GM23338 (cell line): ENCODE results near the gene CNTN1. TPM values are rescaled to one million over a fixed set of nuclear protein-coding genes. Genes with fewer than 3 reads are reported as not detected.
A peak's percentile ranks its signal among the peaks of the same experiment; 100 is the strongest.

ENCODE experiments used
- ATAC-seq: fragments of 200-7000 bp; cut with Tn5 transposase; 3 replicates; pipeline ENCODE4 v1.9.1; 2020
- DNase-seq: peaks from one replicate; pipeline ENCODE4 v3.0.0-alpha.2; 2015; ENCODE audit warnings: low spot score
- H2AFZ ChIP-seq: fragments of 200-600 bp; sonication (generic); 2 replicates; pipeline ENCODE4 v1.8.0; 2016; ENCODE audit warnings: antibody characterized with exemption, mild to moderate bottlenecking, moderate library complexity
- H3F3A ChIP-seq: fragments of 200-600 bp; sonication (generic); replicated peaks from 2 replicates; pipeline ENCODE4 v1.8.0; 2017; ENCODE audit warnings: antibody characterized with exemption, mixed run types, low read depth
- H3K27ac ChIP-seq: fragments of 200-600 bp; sonication (generic); 2 replicates; pipeline ENCODE4 v1.6.1; 2016; ENCODE audit warnings: low read depth
- H3K27me3 ChIP-seq: fragments of 200-600 bp; sonication (generic); 2 replicates; pipeline ENCODE4 v1.8.0; 2016; ENCODE audit warnings: mild to moderate bottlenecking, mixed run types, moderate library complexity; ENCODE audit not compliant: insufficient read depth
- H3K36me3 ChIP-seq: fragments of 200-600 bp; sonication (generic); 2 replicates; pipeline ENCODE4 v1.8.0; 2016; ENCODE audit warnings: mild to moderate bottlenecking; ENCODE audit not compliant: insufficient read depth
- H3K4me1 ChIP-seq: fragments of 200-600 bp; sonication (generic); 2 replicates; pipeline ENCODE4 v1.8.0; 2016; ENCODE audit warnings: mild to moderate bottlenecking, moderate library complexity; ENCODE audit not compliant: insufficient read depth
- H3K4me2 ChIP-seq: fragments of 200-600 bp; sonication (generic); 2 replicates; pipeline ENCODE4 v1.7.1; 2017; ENCODE audit warnings: mixed run types
- H3K4me3 ChIP-seq: fragments of 200-600 bp; sonication (generic); 2 replicates; pipeline ENCODE4 v1.6.1; 2016; ENCODE audit warnings: mixed run types
- H3K79me2 ChIP-seq: fragments of 200-600 bp; sonication (generic); replicated peaks from 2 replicates; pipeline ENCODE4 v1.8.0; 2017; ENCODE audit warnings: mild to moderate bottlenecking; ENCODE audit not compliant: insufficient read depth
- H3K9me2 ChIP-seq: fragments of 200-600 bp; sonication (generic); 2 replicates; pipeline ENCODE4 v1.8.0; 2017; ENCODE audit not compliant: insufficient read depth
- H4K20me1 ChIP-seq: fragments of 200-600 bp; sonication (generic); replicated peaks from 2 replicates; pipeline ENCODE4 v1.8.0; 2017; ENCODE audit warnings: mild to moderate bottlenecking; ENCODE audit not compliant: insufficient read depth
- H3K27ac Mint-ChIP-seq: 2 replicates; pipeline ENCODE4 v1.8.0; 2020; ENCODE audit warnings: inconsistent platforms, mild to moderate bottlenecking, moderate library complexity, mixed read lengths
- H3K27me3 Mint-ChIP-seq: 3 replicates; pipeline ENCODE4 v1.8.0; 2022; ENCODE audit warnings: low read depth, mild to moderate bottlenecking, moderate library complexity, mixed read lengths, inconsistent platforms; ENCODE audit not compliant: insufficient read depth, poor library complexity
- H3K36me3 Mint-ChIP-seq: 3 replicates; pipeline ENCODE4 v1.8.0; 2021; ENCODE audit warnings: low read depth, mild to moderate bottlenecking, inconsistent platforms, moderate library complexity, mixed read lengths
- H3K4me1 Mint-ChIP-seq: 3 replicates; pipeline ENCODE4 v1.8.0; 2020; ENCODE audit warnings: mild to moderate bottlenecking, inconsistent platforms, mixed read lengths
- H3K4me3 Mint-ChIP-seq: 3 replicates; pipeline ENCODE4 v1.8.0; 2021; ENCODE audit warnings: moderate library complexity, mild to moderate bottlenecking, inconsistent platforms, mixed read lengths
- H3K9me3 Mint-ChIP-seq: 3 replicates; pipeline ENCODE4 v1.8.0; 2020; ENCODE audit warnings: moderate library complexity, mild to moderate bottlenecking, inconsistent platforms, mixed read lengths
- CREB1 ChIP-seq: fragments of 250-450 bp; sonication (Bioruptor Pico); IDR thresholded peaks from 2 replicates; pipeline ENCODE4 v1.5.0; 2020; ENCODE audit warnings: low read depth, mild to moderate bottlenecking, moderate library complexity
- EZH2 ChIP-seq: fragments of 200-600 bp; sonication (generic); IDR thresholded peaks from one replicate; pipeline ENCODE4 v1.8.0; 2017; ENCODE audit warnings: antibody characterized with exemption, mild to moderate bottlenecking, low read depth; ENCODE audit not compliant: unreplicated experiment
- EZH2phosphoT487 ChIP-seq: fragments of 200-600 bp; sonication (generic); IDR thresholded peaks from one replicate; pipeline ENCODE4 v1.8.1; 2018; ENCODE audit warnings: antibody characterized with exemption; ENCODE audit not compliant: unreplicated experiment
- JUNB ChIP-seq: IDR thresholded peaks from one replicate; pipeline ENCODE4 v1.6.1; 2016; ENCODE audit warnings: antibody characterized with exemption; ENCODE audit not compliant: unreplicated experiment
- NANOG ChIP-seq: IDR thresholded peaks from 2 replicates; pipeline ENCODE4 v1.6.1; 2016; ENCODE audit warnings: antibody characterized with exemption, borderline replicate concordance
- POLR2AphosphoS5 ChIP-seq: IDR thresholded peaks from 2 replicates; pipeline ENCODE4 v1.6.1; 2016; ENCODE audit warnings: antibody characterized with exemption, low read depth
- STAT1 ChIP-seq: IDR thresholded peaks from one replicate; pipeline ENCODE4 v1.6.1; 2016; ENCODE audit warnings: antibody characterized with exemption; ENCODE audit not compliant: unreplicated experiment
- ZNF114 ChIP-seq: fragments of 250-450 bp; sonication (Bioruptor Pico); IDR thresholded peaks from 2 replicates; pipeline ENCODE4 v1.5.0; 2020; ENCODE audit warnings: mild to moderate bottlenecking, moderate library complexity
- ZNF331 ChIP-seq: fragments of 250-450 bp; sonication (Bioruptor Pico); IDR thresholded peaks from 2 replicates; pipeline ENCODE4 v1.5.0; 2020; ENCODE audit warnings: low read depth, mild to moderate bottlenecking, moderate library complexity
- polyA plus RNA-seq: library from polyadenylated mRNA; unstranded; fragments of >200 nt; fragmentation: Nextera tagmentation; extraction: Ambion mirVana; gene quantifications from 2 replicates; pipeline ENCODE4 v1.2.1, GENCODE V29; 2016
- total RNA-seq: library from RNA; depleted of rRNA; stranded (reverse); fragments of >200 nt; shearing (Covaris generic); gene quantifications from 2 replicates; pipeline ENCODE4 v1.2.3, GENCODE V29; 2014
- TF ChIP-seq, protein P1 (sequence below): IDR thresholded peaks from 2 replicates; pipeline ENCODE4 v1.6.1; 2016; ENCODE audit warnings: antibody characterized with exemption
- TF ChIP-seq, protein P2 (sequence below): IDR thresholded peaks from one replicate; pipeline ENCODE4 v1.6.1; 2018; ENCODE audit warnings: antibody characterized with exemption; ENCODE audit not compliant: unreplicated experiment
- TF ChIP-seq, protein P3 (sequence below), 2 experiments: fragments of 200-600 bp in 1 of 2; sonication (generic) in 1 of 2; conservative IDR thresholded peaks; 2 replicates each; pipeline versions ENCODE4 v1.5.1 to v1.6.1; 2016 to 2017; ENCODE audit warnings: antibody characterized with exemption in 2 of 2, low read depth in 2 of 2, mild to moderate bottlenecking in 2 of 2, moderate library complexity in 1 of 2

CNTN1 gene
- total and polyA plus RNA-seq, 2 experiments from 2014 or later, result 5.0 to 27.0 TPM

DNA sequence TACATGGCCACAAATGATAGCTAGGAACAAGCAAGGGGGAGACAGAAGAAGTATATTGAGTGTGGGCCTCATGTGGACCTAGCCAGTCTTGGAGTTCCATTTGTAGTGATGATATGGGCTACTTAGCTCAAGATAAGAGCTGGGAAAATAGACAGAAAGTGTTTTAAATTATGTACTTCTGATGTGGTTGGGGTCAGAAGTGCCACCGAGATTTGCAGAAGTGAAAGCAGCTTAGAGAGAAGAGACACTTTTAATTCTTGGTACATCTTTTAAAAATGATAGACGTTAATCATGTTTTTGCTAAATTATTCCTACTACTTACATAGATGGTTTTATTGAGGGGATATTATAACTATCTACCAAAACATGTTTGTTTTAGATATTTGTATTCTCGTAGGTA lies 297.5 kb downstream of the CNTN1 start:
- H3K9me2 ChIP-seq, result no peaks in the 10 kb centered on the region
- ATAC-seq (no peak), DNase-seq (no peak)
- peaks cover 4% of the 10 kb centered on the region; the same call in 1 of the 2 replicates for H3K4me1 ChIP-seq
- Mint-ChIP-seq H3K36me3 (no peaks in the 10 kb centered on the region), H3K4me1 (peaks cover 10% of the 10 kb centered on the region; the same call in 2 of the 3 replicates), H3K27ac (no peak overlapping the region), H3K27me3 (no peaks in the 10 kb centered on the region), H3K4me3 (no peak overlapping the region), H3K9me3 (no peaks in the 10 kb centered on the region)
- no peaks in the 10 kb centered on the region for H3K27me3 ChIP-seq
- H3K79me2 ChIP-seq, result no peaks in the 10 kb centered on the region
- H3K4me3 ChIP-seq, result no peak overlapping the region
- H3F3A ChIP-seq, result no peaks in the 10 kb centered on the region
- H2AFZ ChIP-seq, result no peak overlapping the region
- H3K36me3 ChIP-seq, result no peaks in the 10 kb centered on the region
- no peaks in the 10 kb centered on the region for H4K20me1 ChIP-seq
- no peak overlapping the region for H3K27ac ChIP-seq
- no peak overlapping the region for H3K4me2 ChIP-seq
- no peak for TF ChIP-seq NANOG
- no peak for TF ChIP-seq POLR2AphosphoS5
- no peak for TF ChIP-seq JUNB
- no peak for TF ChIP-seq ZNF331 (CRISPR knock-in tag)
- TF ChIP-seq EZH2, result no peak

- no peaks in the 10 kb centered on the region for H3K79me2 ChIP-seq
- no peaks in the 10 kb centered on the region for H3K9me3 Mint-ChIP-seq
- H3K4me1 ChIP-seq, result peaks cover 4% of the 10 kb centered on the region; the same call in 1 of the 2 replicates
- ATAC-seq, result no peak
- H3K27me3 ChIP-seq, result no peaks in the 10 kb centered on the region
- no peaks in the 10 kb centered on the region for H3K36me3 ChIP-seq
- H3K27ac Mint-ChIP-seq, result peak overlapping the region; percentile 20; the same call in 1 of the 2 replicates
- no peaks in the 10 kb centered on the region for H4K20me1 ChIP-seq
- no peaks in the 10 kb centered on the region for H3F3A ChIP-seq
- H3K36me3 Mint-ChIP-seq, result no peaks in the 10 kb centered on the region
- TF ChIP-seq, protein P1, sequence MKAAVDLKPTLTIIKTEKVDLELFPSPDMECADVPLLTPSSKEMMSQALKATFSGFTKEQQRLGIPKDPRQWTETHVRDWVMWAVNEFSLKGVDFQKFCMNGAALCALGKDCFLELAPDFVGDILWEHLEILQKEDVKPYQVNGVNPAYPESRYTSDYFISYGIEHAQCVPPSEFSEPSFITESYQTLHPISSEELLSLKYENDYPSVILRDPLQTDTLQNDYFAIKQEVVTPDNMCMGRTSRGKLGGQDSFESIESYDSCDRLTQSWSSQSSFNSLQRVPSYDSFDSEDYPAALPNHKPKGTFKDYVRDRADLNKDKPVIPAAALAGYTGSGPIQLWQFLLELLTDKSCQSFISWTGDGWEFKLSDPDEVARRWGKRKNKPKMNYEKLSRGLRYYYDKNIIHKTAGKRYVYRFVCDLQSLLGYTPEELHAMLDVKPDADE, result no peak
- TF ChIP-seq CREB1 (CRISPR knock-in tag), result no peak
- no peak overlapping the region for H3K4me3 Mint-ChIP-seq
- no peak for DNase-seq
- 0 out of 2 replicates have a peak overlapping the region, but pooled peaks have one; percentile 12 for H3K4me2 ChIP-seq
- H2AFZ ChIP-seq, result no peak overlapping the region
- no peak overlapping the region for H3K4me3 ChIP-seq
- no peak overlapping the region for H3K27ac ChIP-seq
- H3K4me1 Mint-ChIP-seq, result peaks cover 10% of the 10 kb centered on the region; the same call in 2 of the 3 replicates
- no peaks in the 10 kb centered on the region for H3K9me2 ChIP-seq
- no peaks in the 10 kb centered on the region for H3K27me3 Mint-ChIP-seq
Observed at GRCh38 chr12:40992158-40992557, 299.9 kb downstream of the CNTN1 start.

GRCh38 chr12:40992674-40993073 lies 300.4 kb downstream of the CNTN1 start:
- Mint-ChIP-seq H3K36me3 (no peaks in the 10 kb centered on the region), H3K27ac (no peak overlapping the region), H3K27me3 (no peaks in the 10 kb centered on the region), H3K4me3 (no peak overlapping the region), H3K9me3 (no peaks in the 10 kb centered on the region), H3K4me1 (peaks cover 10% of the 10 kb centered on the region; the same call in 2 of the 3 replicates)
- Histone ChIP-seq H2AFZ (no peak overlapping the region), H3K4me2 (0 out of 2 replicates have a peak overlapping the region, but pooled peaks have one; percentile 12), H3K36me3 (no peaks in the 10 kb centered on the region), H3K79me2 (no peaks in the 10 kb centered on the region), H3K4me3 (no peak overlapping the region), H3K27ac (no peak overlapping the region), H3K4me1 (peaks cover 4% of the 10 kb centered on the region; the same call in 1 of the 2 replicates), H3F3A (no peaks in the 10 kb centered on the region), H3K27me3 (no peaks in the 10 kb centered on the region), H3K9me2 (no peaks in the 10 kb centered on the region), H4K20me1 (no peaks in the 10 kb centered on the region)
- DNase-seq (no peak), ATAC-seq (no peak)
- TF ChIP-seq, protein P1, result no peak
- TF ChIP-seq STAT1 (no peak), EZH2phosphoT487 (no peak), NANOG (no peak), EZH2 (no peak), ZNF114 (CRISPR knock-in tag) (no peak), POLR2AphosphoS5 (no peak), CREB1 (CRISPR knock-in tag) (no peak), JUNB (no peak)
- TF ChIP-seq, protein P2, sequence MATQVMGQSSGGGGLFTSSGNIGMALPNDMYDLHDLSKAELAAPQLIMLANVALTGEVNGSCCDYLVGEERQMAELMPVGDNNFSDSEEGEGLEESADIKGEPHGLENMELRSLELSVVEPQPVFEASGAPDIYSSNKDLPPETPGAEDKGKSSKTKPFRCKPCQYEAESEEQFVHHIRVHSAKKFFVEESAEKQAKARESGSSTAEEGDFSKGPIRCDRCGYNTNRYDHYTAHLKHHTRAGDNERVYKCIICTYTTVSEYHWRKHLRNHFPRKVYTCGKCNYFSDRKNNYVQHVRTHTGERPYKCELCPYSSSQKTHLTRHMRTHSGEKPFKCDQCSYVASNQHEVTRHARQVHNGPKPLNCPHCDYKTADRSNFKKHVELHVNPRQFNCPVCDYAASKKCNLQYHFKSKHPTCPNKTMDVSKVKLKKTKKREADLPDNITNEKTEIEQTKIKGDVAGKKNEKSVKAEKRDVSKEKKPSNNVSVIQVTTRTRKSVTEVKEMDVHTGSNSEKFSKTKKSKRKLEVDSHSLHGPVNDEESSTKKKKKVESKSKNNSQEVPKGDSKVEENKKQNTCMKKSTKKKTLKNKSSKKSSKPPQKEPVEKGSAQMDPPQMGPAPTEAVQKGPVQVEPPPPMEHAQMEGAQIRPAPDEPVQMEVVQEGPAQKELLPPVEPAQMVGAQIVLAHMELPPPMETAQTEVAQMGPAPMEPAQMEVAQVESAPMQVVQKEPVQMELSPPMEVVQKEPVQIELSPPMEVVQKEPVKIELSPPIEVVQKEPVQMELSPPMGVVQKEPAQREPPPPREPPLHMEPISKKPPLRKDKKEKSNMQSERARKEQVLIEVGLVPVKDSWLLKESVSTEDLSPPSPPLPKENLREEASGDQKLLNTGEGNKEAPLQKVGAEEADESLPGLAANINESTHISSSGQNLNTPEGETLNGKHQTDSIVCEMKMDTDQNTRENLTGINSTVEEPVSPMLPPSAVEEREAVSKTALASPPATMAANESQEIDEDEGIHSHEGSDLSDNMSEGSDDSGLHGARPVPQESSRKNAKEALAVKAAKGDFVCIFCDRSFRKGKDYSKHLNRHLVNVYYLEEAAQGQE, result no peak
- TF ChIP-seq, protein P3, sequence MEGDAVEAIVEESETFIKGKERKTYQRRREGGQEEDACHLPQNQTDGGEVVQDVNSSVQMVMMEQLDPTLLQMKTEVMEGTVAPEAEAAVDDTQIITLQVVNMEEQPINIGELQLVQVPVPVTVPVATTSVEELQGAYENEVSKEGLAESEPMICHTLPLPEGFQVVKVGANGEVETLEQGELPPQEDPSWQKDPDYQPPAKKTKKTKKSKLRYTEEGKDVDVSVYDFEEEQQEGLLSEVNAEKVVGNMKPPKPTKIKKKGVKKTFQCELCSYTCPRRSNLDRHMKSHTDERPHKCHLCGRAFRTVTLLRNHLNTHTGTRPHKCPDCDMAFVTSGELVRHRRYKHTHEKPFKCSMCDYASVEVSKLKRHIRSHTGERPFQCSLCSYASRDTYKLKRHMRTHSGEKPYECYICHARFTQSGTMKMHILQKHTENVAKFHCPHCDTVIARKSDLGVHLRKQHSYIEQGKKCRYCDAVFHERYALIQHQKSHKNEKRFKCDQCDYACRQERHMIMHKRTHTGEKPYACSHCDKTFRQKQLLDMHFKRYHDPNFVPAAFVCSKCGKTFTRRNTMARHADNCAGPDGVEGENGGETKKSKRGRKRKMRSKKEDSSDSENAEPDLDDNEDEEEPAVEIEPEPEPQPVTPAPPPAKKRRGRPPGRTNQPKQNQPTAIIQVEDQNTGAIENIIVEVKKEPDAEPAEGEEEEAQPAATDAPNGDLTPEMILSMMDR (conservative IDR thresholded peaks at IDR 0.05; ENCODE audit: low read depth in 2 of 2), result no peak
